ENCODE data around the gene FGG.

The FGG gene

GRCh38 chr4:154612472-154613414 lies at the start of gene FGG:
FGG (minus strand) TSS chr4:154612656; CDS start chr4:154612609, 47 bp downstream.
- Mint-ChIP-seq H3K9me3 (peaks cover 5% of the 10 kb centered on the region), H3K4me1 (ENCODE audit: low read depth) (peaks cover 8% of the 10 kb centered on the region), H3K36me3 (ENCODE audit: low read depth) (peaks cover 3% of the 10 kb centered on the region), H3K27ac (no peak within 1 kb of the TSS), H3K4me3 (no peak within 1 kb of the TSS), H3K27me3 (ENCODE audit: low read depth) (peaks cover 35% of the 10 kb centered on the region)

- no peaks in the 10 kb centered on the region for H3K27me3 Mint-ChIP-seq (ENCODE audit: low read depth)
- no peaks in the 10 kb centered on the region for H3K4me1 Mint-ChIP-seq (ENCODE audit: low read depth)
- H3K27ac Mint-ChIP-seq = no peak overlapping the region
- no peaks in the 10 kb centered on the region for H3K9me3 Mint-ChIP-seq
- no peak overlapping the region for H3K4me3 Mint-ChIP-seq
- no peaks in the 10 kb centered on the region for H3K36me3 Mint-ChIP-seq (ENCODE audit: low read depth)
Measured at GRCh38 chr4:154660052-154660451, 47.6 kb upstream of the FGG start.

GRCh38 chr4:154658680-154659405 lies 46.4 kb upstream of the FGG start:
- Mint-ChIP-seq H3K4me1 (ENCODE audit: low read depth) (no peaks in the 10 kb centered on the region), H3K27me3 (ENCODE audit: low read depth) (no peaks in the 10 kb centered on the region), H3K4me3 (no peak overlapping the region), H3K9me3 (no peaks in the 10 kb centered on the region), H3K36me3 (ENCODE audit: low read depth) (no peaks in the 10 kb centered on the region), H3K27ac (no peak overlapping the region)

GRCh38 chr4:154643493-154643892 lies 31.0 kb upstream of the FGG start:
- H3K4me1 Mint-ChIP-seq (ENCODE audit: low read depth) = no peaks in the 10 kb centered on the region
- H3K27me3 Mint-ChIP-seq (ENCODE audit: low read depth) = peaks cover 3% of the 10 kb centered on the region
- H3K36me3 Mint-ChIP-seq (ENCODE audit: low read depth) = no peaks in the 10 kb centered on the region
- H3K4me3 Mint-ChIP-seq = no peak overlapping the region
- H3K27ac Mint-ChIP-seq = no peak overlapping the region
- no peaks in the 10 kb centered on the region for H3K9me3 Mint-ChIP-seq

GRCh38 chr4:154642373-154643009 lies 30.0 kb upstream of the FGG start:
- H3K4me1 Mint-ChIP-seq (ENCODE audit: low read depth) = no peaks in the 10 kb centered on the region
- H3K27me3 Mint-ChIP-seq (ENCODE audit: low read depth) = peaks cover 3% of the 10 kb centered on the region
- H3K4me3 Mint-ChIP-seq = no peak overlapping the region
- no peaks in the 10 kb centered on the region for H3K9me3 Mint-ChIP-seq
- no peak overlapping the region for H3K27ac Mint-ChIP-seq
- no peaks in the 10 kb centered on the region for H3K36me3 Mint-ChIP-seq (ENCODE audit: low read depth)

GRCh38 chr4:154640999-154641398 lies 28.5 kb upstream of the FGG start:
- Mint-ChIP-seq H3K9me3 (no peaks in the 10 kb centered on the region), H3K4me1 (ENCODE audit: low read depth) (no peaks in the 10 kb centered on the region), H3K27ac (no peak overlapping the region), H3K4me3 (no peak overlapping the region), H3K36me3 (ENCODE audit: low read depth) (no peaks in the 10 kb centered on the region), H3K27me3 (ENCODE audit: low read depth) (peaks cover 3% of the 10 kb centered on the region)

GRCh38 chr4:154634058-154634457 lies 21.6 kb upstream of the FGG start:
- H3K4me1 Mint-ChIP-seq (ENCODE audit: low read depth) = no peaks in the 10 kb centered on the region
- no peaks in the 10 kb centered on the region for H3K9me3 Mint-ChIP-seq
- H3K4me3 Mint-ChIP-seq = no peak overlapping the region
- no peak overlapping the region for H3K27ac Mint-ChIP-seq
- peaks cover 12% of the 10 kb centered on the region for H3K27me3 Mint-ChIP-seq (ENCODE audit: low read depth)
- no peaks in the 10 kb centered on the region for H3K36me3 Mint-ChIP-seq (ENCODE audit: low read depth)

GRCh38 chr4:154631828-154632227 lies 19.4 kb upstream of the FGG start:
- no peaks in the 10 kb centered on the region for H3K4me1 Mint-ChIP-seq (ENCODE audit: low read depth)
- no peaks in the 10 kb centered on the region for H3K9me3 Mint-ChIP-seq
- peaks cover 9% of the 10 kb centered on the region for H3K27me3 Mint-ChIP-seq (ENCODE audit: low read depth)
- no peaks in the 10 kb centered on the region for H3K36me3 Mint-ChIP-seq (ENCODE audit: low read depth)
- no peak overlapping the region for H3K4me3 Mint-ChIP-seq
- H3K27ac Mint-ChIP-seq = no peak overlapping the region

GRCh38 chr4:154630324-154630723 lies 17.9 kb upstream of the FGG start:
- Mint-ChIP-seq H3K27ac (no peak overlapping the region), H3K36me3 (ENCODE audit: low read depth) (no peaks in the 10 kb centered on the region), H3K4me3 (no peak overlapping the region), H3K27me3 (ENCODE audit: low read depth) (peaks cover 16% of the 10 kb centered on the region), H3K9me3 (no peaks in the 10 kb centered on the region), H3K4me1 (ENCODE audit: low read depth) (peaks cover 4% of the 10 kb centered on the region)

- H3K9me3 Mint-ChIP-seq = no peaks in the 10 kb centered on the region
- no peak overlapping the region for H3K27ac Mint-ChIP-seq
- H3K36me3 Mint-ChIP-seq (ENCODE audit: low read depth) = no peaks in the 10 kb centered on the region
- peaks cover 21% of the 10 kb centered on the region for H3K27me3 Mint-ChIP-seq (ENCODE audit: low read depth)
- H3K4me1 Mint-ChIP-seq (ENCODE audit: low read depth) = peaks cover 4% of the 10 kb centered on the region
- H3K4me3 Mint-ChIP-seq = no peak overlapping the region
Measured at GRCh38 chr4:154626793-154627484, 14.5 kb upstream of the FGG start.

GRCh38 chr4:154625971-154626370 lies 13.5 kb upstream of the FGG start:
- H3K27ac Mint-ChIP-seq = no peak overlapping the region
- peaks cover 4% of the 10 kb centered on the region for H3K4me1 Mint-ChIP-seq (ENCODE audit: low read depth)

GRCh38 chr4:154623995-154624394 lies 11.5 kb upstream of the FGG start:
- Mint-ChIP-seq H3K36me3 (ENCODE audit: low read depth) (no peaks in the 10 kb centered on the region), H3K4me1 (ENCODE audit: low read depth) (peaks cover 4% of the 10 kb centered on the region), H3K9me3 (no peaks in the 10 kb centered on the region), H3K4me3 (no peak overlapping the region), H3K27me3 (ENCODE audit: low read depth) (peaks cover 26% of the 10 kb centered on the region), H3K27ac (no peak overlapping the region)

More at GRCh38 chr4:154625971-154626370, 13.5 kb upstream of the FGG start:
- Mint-ChIP-seq H3K36me3 (ENCODE audit: low read depth) (no peaks in the 10 kb centered on the region), H3K4me3 (peak overlapping the region; percentile 23), H3K27me3 (ENCODE audit: low read depth) (peaks cover 18% of the 10 kb centered on the region), H3K9me3 (no peaks in the 10 kb centered on the region)

GRCh38 chr4:154623436-154623835 lies 11.0 kb upstream of the FGG start:
- Mint-ChIP-seq H3K9me3 (no peaks in the 10 kb centered on the region), H3K27me3 (ENCODE audit: low read depth) (peaks cover 26% of the 10 kb centered on the region), H3K4me3 (no peak overlapping the region), H3K4me1 (ENCODE audit: low read depth) (peaks cover 7% of the 10 kb centered on the region), H3K27ac (no peak overlapping the region), H3K36me3 (ENCODE audit: low read depth) (no peaks in the 10 kb centered on the region)

GRCh38 chr4:154622598-154622997 lies 10.1 kb upstream of the FGG start:
- Mint-ChIP-seq H3K36me3 (ENCODE audit: low read depth) (no peaks in the 10 kb centered on the region), H3K27me3 (ENCODE audit: low read depth) (peaks cover 26% of the 10 kb centered on the region), H3K4me1 (ENCODE audit: low read depth) (peaks cover 7% of the 10 kb centered on the region), H3K27ac (no peak overlapping the region), H3K4me3 (no peak overlapping the region), H3K9me3 (no peaks in the 10 kb centered on the region)
